ACC112 (cell line): ENCODE measurements around the gene C11orf91.
"Not testable (repeated sequence)": the region's sequence is repeated elsewhere in the genome, so short reads cannot be mapped to it uniquely, and the experiment has no call there.

Source experiments
- H2AFZ ChIP-seq: fragments of 200-600 bp; sonication (generic); one replicate; pipeline ENCODE4 v1.6.0; 2017; ENCODE audit warnings: antibody characterized with exemption, low read length; ENCODE audit not compliant: unreplicated experiment
- H3K27ac ChIP-seq: fragments of 200-600 bp; sonication (generic); 2 replicates; pipeline ENCODE4 v1.5.1; 2014; ENCODE audit warnings: low read depth, mild to moderate bottlenecking, antibody characterized with exemption, low read length, moderate library complexity
- H3K27me3 ChIP-seq: fragments of 200-600 bp; sonication (generic); 2 replicates; pipeline ENCODE4 v1.6.1; 2014; ENCODE audit warnings: mild to moderate bottlenecking, antibody characterized with exemption, low read length, moderate library complexity, mixed read lengths; ENCODE audit not compliant: insufficient read depth
- H3K36me3 ChIP-seq: fragments of 200-600 bp; sonication (generic); 2 replicates; pipeline ENCODE4 v1.6.1; 2016; ENCODE audit warnings: mild to moderate bottlenecking, antibody characterized with exemption, low read length, moderate library complexity, mixed read lengths; ENCODE audit not compliant: insufficient read depth
- H3K4me1 ChIP-seq: fragments of 200-600 bp; sonication (generic); one replicate; pipeline ENCODE4 v1.6.1; 2016; ENCODE audit warnings: low read length, mixed read lengths; ENCODE audit not compliant: insufficient read depth, unreplicated experiment, control insufficient read depth
- H3K4me3 ChIP-seq: fragments of 200-600 bp; sonication (generic); 2 replicates; pipeline ENCODE4 v1.5.1; 2014; ENCODE audit warnings: mild to moderate bottlenecking, low read depth, low read length
- H3K79me2 ChIP-seq: fragments of 200-600 bp; sonication (generic); one replicate; pipeline ENCODE4 v1.6.0; 2016; ENCODE audit warnings: low read length; ENCODE audit not compliant: control insufficient read depth, unreplicated experiment, insufficient read depth

Gene C11orf91

DNA sequence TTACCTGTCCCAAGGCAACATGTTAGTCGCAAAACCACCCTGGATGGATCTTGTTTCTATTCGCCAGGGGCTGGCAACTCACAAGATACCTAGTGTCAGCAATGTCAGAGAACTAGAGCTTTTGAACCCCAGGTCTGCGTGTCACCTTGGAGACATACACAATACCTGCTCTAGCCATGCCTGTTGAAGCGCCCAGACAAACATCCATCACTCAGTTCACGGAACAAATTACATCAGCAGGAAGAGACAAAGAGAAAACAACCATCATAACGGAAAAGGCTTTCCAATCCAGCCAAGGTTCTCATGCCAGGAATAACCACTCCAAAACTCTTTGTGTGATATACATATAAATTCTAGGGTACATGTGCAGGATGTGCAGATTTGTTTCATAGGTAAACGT is 33.4 kb upstream of the C11orf91 start:
- Histone ChIP-seq H3K4me1 (peaks cover 57% of the 10 kb centered on the region), H3K27me3 (no peaks in the 10 kb centered on the region), H3K79me2 (peaks cover 82% of the 10 kb centered on the region), H3K27ac (peak overlapping the region; percentile 92), H3K4me3 (peak overlapping the region; percentile 95), H2AFZ (no peak overlapping the region), H3K36me3 (peaks cover 50% of the 10 kb centered on the region)

DNA sequence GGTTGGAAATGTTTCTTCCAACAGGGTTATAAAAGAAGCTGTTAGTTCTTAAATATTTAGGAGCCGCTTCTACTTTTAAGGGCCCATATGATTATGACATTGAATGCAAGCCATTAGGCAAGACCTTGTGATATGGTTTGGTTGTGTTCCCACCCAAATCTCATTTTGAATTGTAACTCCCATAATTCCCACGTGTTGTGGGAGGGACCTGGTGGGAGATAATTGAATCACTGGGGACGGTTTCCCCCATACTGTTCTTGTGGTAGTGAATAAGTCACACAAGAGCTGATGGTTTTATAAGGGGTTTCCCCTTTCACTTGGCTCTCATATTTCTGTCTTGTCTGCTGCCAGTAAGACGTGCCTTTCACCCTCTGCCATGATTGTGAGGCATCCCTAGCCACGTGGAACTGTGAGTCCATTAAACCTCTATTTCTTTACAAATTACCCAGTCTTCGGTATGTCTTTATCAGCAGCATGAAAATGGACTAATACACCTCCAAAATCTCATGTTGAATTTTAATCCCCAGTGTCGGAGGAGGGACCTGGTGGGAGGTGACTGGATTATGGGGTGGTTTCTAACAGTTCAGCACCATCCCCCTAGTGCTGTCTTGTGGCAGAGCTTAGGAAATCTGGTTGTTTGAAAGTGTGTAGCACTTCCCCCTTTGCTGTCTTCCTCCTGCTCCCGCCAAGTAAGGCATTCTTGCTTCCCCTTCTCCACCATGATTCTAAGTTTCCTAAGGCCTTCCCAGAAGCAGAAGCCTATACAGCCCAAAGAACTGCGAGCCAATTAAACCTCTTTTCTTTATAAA is 31.3 kb upstream of the C11orf91 start:
- H3K79me2 ChIP-seq, result peaks cover 87% of the 10 kb centered on the region
- H3K27ac ChIP-seq, result peak overlapping the region; percentile 92
- H3K27me3 ChIP-seq, result no peaks in the 10 kb centered on the region
- peaks cover 42% of the 10 kb centered on the region for H3K4me1 ChIP-seq
- H2AFZ ChIP-seq, result no peak overlapping the region
- peaks cover 50% of the 10 kb centered on the region for H3K36me3 ChIP-seq
- peak overlapping the region; percentile 70 for H3K4me3 ChIP-seq

DNA sequence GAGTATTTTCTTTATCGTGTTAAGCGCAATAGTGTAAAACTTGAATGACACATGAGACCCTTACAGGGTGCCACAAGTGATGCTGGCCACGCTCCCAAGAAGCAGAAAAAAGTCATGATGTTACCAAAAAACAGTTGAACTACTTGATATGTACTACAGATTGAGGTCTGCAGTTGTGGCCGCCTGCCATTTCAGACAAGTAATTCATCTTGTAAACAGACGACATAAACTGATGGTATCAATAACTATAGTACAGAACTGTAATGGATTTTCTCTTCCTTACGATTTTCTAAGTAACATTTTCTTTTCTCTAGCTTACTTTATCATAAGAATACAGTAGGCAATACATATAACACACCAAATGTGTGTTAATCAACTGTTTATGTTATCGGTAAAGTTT is 30.1 kb upstream of the C11orf91 start:
- Histone ChIP-seq H3K27me3 (no peaks in the 10 kb centered on the region), H3K36me3 (peaks cover 50% of the 10 kb centered on the region), H2AFZ (no peak overlapping the region), H3K27ac (peak overlapping the region; percentile 92), H3K4me1 (peaks cover 43% of the 10 kb centered on the region), H3K4me3 (peak overlapping the region; percentile 70), H3K79me2 (peaks cover 90% of the 10 kb centered on the region)

DNA sequence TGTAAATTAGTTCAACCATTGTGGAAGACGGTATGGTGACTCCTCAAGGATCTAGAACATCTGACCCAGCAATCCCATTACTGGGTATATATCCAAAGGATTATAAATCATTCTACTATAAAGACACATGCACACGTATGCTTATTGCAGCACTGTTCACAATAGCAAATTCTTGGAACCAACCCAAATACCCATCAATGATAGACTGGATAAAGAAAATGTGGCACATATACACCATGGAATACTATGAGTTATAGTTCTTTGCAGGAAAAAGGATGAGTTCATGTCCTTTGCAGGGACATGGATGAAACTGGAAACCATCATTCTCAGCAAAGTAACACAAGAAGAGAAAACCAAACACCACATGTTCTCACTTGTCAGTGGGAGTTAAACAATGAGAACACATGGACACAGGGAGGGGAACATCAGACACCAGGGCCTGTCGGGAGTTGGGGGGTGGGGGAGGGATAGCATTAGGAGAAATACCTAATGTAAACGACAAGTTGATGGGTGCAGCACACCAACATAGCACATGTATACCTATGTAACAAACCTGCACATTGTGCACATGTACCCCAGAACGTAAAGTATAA is 28.5 kb upstream of the C11orf91 start:
- H3K27me3 ChIP-seq, H3K27ac ChIP-seq, H3K4me3 ChIP-seq, H2AFZ ChIP-seq: not testable (repeated sequence)
- Histone ChIP-seq H3K79me2 (peaks cover 90% of the 10 kb centered on the region), H3K36me3 (peaks cover 42% of the 10 kb centered on the region), H3K4me1 (peaks cover 58% of the 10 kb centered on the region)

DNA sequence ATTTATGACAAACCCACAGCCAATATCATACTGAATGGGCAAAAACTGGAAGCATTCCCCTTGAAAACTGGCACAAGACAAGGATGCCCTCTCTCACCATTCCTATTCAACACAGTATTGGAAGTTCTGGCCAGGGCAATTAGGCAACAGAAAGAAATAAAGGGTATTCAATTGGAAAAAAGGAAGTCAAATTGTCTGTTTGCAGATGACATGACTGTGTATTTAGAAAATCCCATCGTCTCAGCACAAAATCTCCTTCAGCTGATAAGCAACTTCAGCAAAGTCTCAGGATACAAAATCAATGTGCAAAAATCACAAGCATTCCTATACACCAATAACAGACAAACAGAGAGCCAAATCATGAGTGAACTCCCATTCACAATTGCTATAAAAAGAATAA is 26.9 kb upstream of the C11orf91 start:
- not testable (repeated sequence) for H3K27me3 ChIP-seq, H2AFZ ChIP-seq, H3K4me3 ChIP-seq
- H3K4me1 ChIP-seq, result peaks cover 60% of the 10 kb centered on the region
- peak overlapping the region; percentile 53; the same call in 1 of the 2 replicates for H3K27ac ChIP-seq
- peaks cover 91% of the 10 kb centered on the region for H3K79me2 ChIP-seq
- peaks cover 29% of the 10 kb centered on the region for H3K36me3 ChIP-seq

DNA sequence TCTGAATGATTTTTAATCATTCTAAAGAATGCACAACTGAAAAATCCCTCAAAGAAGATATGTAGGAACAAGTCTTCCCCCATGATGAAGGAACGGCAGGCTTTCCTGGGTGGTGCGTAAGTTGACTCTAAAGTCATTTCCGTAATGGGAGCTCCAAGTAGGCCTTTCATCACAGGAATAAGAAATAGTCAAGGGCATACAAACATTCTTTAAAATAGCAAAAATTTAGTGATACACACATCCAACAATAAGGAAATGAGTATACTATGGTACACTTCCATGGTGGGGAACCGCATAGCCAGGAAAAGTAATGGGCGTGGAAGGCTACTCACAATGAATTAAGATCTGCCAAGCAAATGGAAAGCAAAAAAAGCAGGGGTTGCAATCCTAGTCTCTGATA is 24.9 kb upstream of the C11orf91 start:
- peaks cover 59% of the 10 kb centered on the region for H3K4me1 ChIP-seq
- H3K27ac ChIP-seq, result peak overlapping the region; percentile 100
- H3K27me3 ChIP-seq, result no peaks in the 10 kb centered on the region
- H3K4me3 ChIP-seq, result peak overlapping the region; percentile 54; the same call in 1 of the 2 replicates
- H2AFZ ChIP-seq, result no peak overlapping the region
- H3K36me3 ChIP-seq, result peaks cover 25% of the 10 kb centered on the region
- peaks cover 91% of the 10 kb centered on the region for H3K79me2 ChIP-seq

DNA sequence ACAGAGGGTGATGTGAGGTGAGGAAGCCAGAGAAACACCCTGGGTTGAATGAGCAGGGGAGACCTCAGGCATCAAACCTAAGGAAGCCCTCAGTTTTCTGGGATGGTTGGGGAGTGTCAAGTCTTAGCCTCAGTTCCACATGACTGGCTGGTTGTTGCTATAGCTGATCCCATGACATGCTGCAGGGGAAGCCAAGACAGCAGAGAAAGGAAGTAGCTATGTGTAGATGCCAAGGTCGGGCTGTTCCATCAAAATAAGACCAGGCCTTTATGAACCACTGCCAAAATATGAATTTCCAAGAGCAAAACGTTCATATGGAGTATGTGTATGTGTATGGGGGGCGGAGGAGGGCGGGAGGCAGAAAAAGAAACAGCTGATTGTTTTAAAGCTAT is 24.0 kb upstream of the C11orf91 start:
- H3K27ac ChIP-seq, result peak overlapping the region; percentile 100
- no peaks in the 10 kb centered on the region for H3K27me3 ChIP-seq
- H3K36me3 ChIP-seq, result peaks cover 24% of the 10 kb centered on the region
- peaks cover 90% of the 10 kb centered on the region for H3K79me2 ChIP-seq
- no peak overlapping the region for H2AFZ ChIP-seq
- peak overlapping the region; percentile 54; the same call in 1 of the 2 replicates for H3K4me3 ChIP-seq
- peaks cover 53% of the 10 kb centered on the region for H3K4me1 ChIP-seq

DNA sequence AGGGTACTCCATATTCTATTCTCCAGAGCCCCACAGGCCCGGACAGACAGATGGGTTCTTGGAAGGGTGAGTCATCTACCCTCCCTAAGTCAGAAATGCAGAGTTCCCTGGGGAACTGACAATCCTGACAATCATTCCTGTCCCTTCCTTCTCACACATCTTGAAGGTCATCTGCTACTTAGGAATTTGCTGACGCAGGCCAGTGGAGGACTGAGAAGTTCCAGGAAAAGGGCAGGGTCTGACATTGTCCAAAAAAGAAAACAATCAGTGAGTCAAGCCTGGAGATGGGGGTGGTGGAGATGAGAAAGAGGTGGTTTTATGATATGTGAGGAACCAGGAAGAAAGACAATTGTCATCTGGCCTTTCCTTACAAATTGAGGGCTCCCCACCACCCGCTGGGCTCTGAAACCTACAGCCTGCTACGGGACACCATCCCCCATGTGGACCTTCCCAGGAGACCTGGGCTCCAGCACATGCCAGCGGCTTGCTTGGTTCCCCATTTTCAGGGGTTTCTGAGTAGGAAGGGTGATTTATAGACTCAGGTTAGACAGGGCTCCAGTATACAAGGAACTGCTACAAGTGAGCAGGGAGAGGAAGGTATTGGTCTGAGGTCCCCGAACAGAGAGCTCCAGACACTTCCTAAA is 22.7 kb upstream of the C11orf91 start:
- Histone ChIP-seq H3K27ac (peak overlapping the region; percentile 100), H3K79me2 (peaks cover 90% of the 10 kb centered on the region), H3K27me3 (no peaks in the 10 kb centered on the region), H3K4me1 (peaks cover 53% of the 10 kb centered on the region), H3K4me3 (peak overlapping the region; percentile 54), H3K36me3 (peaks cover 29% of the 10 kb centered on the region), H2AFZ (no peak overlapping the region)

DNA sequence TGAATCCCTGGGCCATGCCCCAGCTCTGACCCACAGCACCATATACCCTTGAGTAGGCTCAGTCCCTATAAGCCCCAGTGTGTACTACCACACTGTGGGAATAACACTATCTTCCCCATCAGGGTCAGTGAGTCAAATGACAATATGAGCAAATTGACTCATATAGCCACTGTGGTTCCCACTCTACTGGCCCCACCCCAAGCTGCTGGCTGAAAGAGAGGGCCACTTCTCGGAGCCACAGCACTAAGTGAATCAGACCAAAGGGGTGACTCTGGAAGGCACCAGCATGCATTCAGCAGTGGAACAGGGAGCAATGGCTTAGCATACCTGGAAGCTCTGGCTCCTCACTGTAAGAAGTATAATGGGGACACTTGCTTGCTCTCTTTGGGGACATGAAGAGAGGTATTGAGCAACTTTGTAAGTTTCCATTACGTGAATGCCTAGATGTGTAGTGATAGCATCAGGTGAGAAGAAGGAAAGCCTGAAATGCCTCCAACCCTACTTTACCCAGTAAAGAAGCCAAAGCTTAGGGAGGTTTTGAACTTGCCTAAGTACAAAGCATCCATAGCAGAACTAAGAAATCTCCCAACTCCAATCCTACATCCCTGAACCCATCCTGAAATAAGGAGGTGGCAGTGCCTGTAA is 22.1 kb upstream of the C11orf91 start:
- Histone ChIP-seq H3K36me3 (peaks cover 32% of the 10 kb centered on the region), H3K27me3 (no peaks in the 10 kb centered on the region), H3K4me3 (peak overlapping the region; percentile 54), H3K79me2 (peaks cover 87% of the 10 kb centered on the region), H2AFZ (no peak overlapping the region), H3K27ac (peak overlapping the region; percentile 100), H3K4me1 (peaks cover 53% of the 10 kb centered on the region)

DNA sequence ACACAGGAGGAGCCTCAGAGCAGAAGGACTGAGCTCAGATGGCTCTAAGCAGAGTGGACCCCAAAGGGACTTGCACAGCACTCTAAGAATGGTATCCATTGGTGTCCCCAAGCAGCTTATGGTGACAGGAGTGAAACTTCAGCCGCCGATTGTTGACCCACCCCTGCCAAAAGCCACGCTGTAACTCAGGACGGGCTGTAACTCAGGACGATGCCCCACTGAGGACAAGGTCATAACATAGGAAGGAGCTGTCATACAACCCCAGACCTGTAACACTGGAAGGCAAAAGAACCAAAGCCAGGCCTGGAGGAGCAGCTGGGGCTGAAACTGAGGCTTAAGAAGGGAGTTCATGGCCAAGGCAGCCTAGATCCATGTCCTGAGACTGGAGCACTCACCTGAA is 21.4 kb upstream of the C11orf91 start:
- H2AFZ ChIP-seq, result no peak overlapping the region
- H3K79me2 ChIP-seq, result peaks cover 91% of the 10 kb centered on the region
- peaks cover 38% of the 10 kb centered on the region for H3K36me3 ChIP-seq
- peaks cover 61% of the 10 kb centered on the region for H3K4me1 ChIP-seq
- H3K27me3 ChIP-seq, result no peaks in the 10 kb centered on the region
- H3K4me3 ChIP-seq, result peak overlapping the region; percentile 32; the same call in 1 of the 2 replicates
- peak overlapping the region; percentile 100 for H3K27ac ChIP-seq
